Fibroblast of mammary gland (primary cell): ENCODE data around the gene TMEM9.

ENCODE experiments used
- DNase-seq: peaks from one replicate; pipeline ENCODE4 v3.0.0-alpha.2; 2010; ENCODE audit warnings: low read depth
- H3K4me3 ChIP-seq: 2 replicates; pipeline ENCODE4 v1.5.1; 2011; ENCODE audit warnings: low read depth, mild to moderate bottlenecking, low read length, moderate library complexity; ENCODE audit not compliant: control insufficient read depth
- CTCF ChIP-seq: conservative IDR thresholded peaks from 2 replicates; pipeline ENCODE4 v1.5.1; 2011; ENCODE audit warnings: low read depth, low read length, inconsistent platforms; ENCODE audit not compliant: control insufficient read depth, insufficient read depth

TMEM9 gene

DNA sequence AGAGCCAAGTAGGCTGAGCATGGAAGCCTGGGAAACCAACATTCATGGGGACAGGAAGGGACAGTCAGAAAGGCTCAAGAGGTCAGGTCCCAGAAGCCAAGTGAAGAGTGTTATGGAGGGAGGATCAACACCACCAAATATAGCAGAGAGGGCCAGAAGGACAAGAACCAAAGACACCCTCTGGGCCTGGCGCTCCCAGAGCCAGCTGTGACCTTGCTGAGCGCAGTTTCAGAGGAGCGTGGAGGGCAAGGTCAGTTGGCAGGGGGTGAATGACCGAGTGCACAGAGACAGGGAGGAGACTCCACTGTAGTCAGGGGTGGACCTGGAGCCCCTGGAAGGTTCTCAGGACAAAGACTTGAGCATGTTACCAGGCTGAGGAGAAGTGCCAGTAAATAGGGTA, 22.9 kb downstream of the TMEM9 start:
- no peak for TF ChIP-seq CTCF
- no peak overlapping the region for H3K4me3 ChIP-seq
- DNase-seq, result no peak

GRCh38 chr1:201128962-201129361, 25.3 kb downstream of the TMEM9 start:
- no peak overlapping the region for H3K4me3 ChIP-seq
- TF ChIP-seq CTCF, result no peak
- DNase-seq, result no peak

- no peak overlapping the region for H3K4me3 ChIP-seq
- no peak for DNase-seq
- TF ChIP-seq CTCF, result no peak
These were observed 25.8 kb downstream of the TMEM9 start for GRCh38 chr1:201128476-201128875.

- no peak for TF ChIP-seq CTCF
- no peak overlapping the region for H3K4me3 ChIP-seq
- DNase-seq, result peak; percentile 10
These were observed 26.4 kb downstream of the TMEM9 start for GRCh38 chr1:201127755-201128455.

DNA sequence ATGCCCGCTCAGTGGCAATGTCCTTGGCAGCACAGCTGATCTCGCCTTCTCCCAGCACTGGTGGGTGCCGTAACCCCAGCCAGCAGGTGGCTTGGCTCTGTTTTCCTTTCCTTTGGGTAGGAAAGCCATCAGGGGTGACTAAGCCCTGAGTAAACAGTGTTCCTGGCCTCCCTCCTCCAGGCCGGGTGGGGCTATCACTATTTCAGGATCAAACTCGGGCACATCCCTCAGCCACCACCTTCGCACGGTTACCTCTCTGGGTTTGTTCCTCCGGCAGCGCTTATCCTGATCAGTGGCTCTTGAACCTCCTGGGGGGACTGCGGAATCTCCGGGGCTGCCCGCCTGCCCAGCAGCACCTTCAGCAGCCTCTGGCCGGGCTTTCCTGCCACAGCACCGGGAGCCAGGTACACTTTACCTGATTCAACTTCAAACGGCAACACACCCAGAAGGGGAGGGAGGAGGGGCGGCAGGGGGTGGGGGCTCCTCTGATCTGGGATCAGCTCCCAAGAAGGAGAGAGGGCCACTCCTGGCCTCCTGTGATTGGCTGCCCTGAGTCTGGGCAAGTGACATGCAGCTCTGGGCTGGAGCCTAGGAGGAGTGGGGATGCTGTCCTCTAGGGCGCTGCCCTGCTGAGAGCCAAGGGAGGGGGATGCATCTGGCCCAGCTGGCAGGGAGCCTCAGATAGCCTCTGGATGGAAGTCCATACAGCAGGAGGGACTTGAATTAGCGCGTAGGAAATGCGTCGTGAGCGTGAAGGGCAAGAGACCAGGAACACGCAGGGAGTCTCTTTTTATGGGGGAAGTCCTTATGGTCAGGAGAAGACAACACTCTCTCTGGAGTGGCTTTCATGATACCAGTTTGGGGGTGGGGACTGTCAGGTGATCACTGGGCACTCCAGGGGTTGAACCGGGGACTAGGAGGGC, 27.2 kb downstream of the TMEM9 start, which contains the start of gene ASCL5:
ASCL5 (minus strand) TSS at position 353 of the 923 bp plus-strand sequence. CDS start 11,812 bp downstream, outside the sequence.
- no peak within 1 kb of the TSS for H3K4me3 ChIP-seq
- peak; percentile 12 for TF ChIP-seq CTCF
- peak; percentile 37 for DNase-seq

GRCh38 chr1:201126463-201126831, 27.8 kb downstream of the TMEM9 start:
- H3K4me3 ChIP-seq, result no peak overlapping the region
- DNase-seq, result no peak
- no peak for TF ChIP-seq CTCF
